K562 (cell line): Measurements from ENCODE around the gene CELF6. TPM values are rescaled to one million over a fixed set of nuclear protein-coding genes. Genes with fewer than 3 reads are reported as not detected.

Experiments
- ATAC-seq: fragments of 200-7000 bp; cut with Tn5 transposase; 3 replicates; pipeline ENCODE4 v1.9.1; 2020; ENCODE audit warnings: moderate library complexity
- BruUV-seq: library from RNA; stranded (reverse); fragments of 400-500 nt; replicated peaks from 2 replicates; lab custom pipeline; 2021; lab: Mats Ljungman, UMichigan
- CTCF ChIA-PET: fragments of 300-600 bp; formaldehyde crosslinking; extraction: SDS; loops from one replicate; lab custom pipeline; 2021; ENCODE audit warnings: low intra/inter-chr PET ratio; lab: Yijun Ruan, JAX
- POLR2A ChIA-PET: fragments of 300-600, 350-650 bp; sonication (Branson Sonifier 250); formaldehyde crosslinking; extraction: SDS; loops from one replicate; lab custom pipeline; 2021; ENCODE audit warnings: antibody characterized with exemption, inconsistent platforms; lab: Yijun Ruan, JAX
- DNase-seq, 4 experiments: peaks; one replicate each; pipeline versions ENCODE4 v3.0.0 to v3.0.0-alpha.2; 2011 to 2018; ENCODE audit warnings: low spot score in 3 of 4, mixed read lengths in 3 of 4; ENCODE audit errors: extremely low read depth in 1 of 4
- FAIRE-seq: peaks from 2 replicates; lab custom pipeline; 2011; peaks lifted over from hg19 to GRCh38; lab: Jason Lieb, UNC
- H2AFZ ChIP-seq: 2 replicates; pipeline ENCODE4 v1.6.0; 2011; ENCODE audit warnings: low read depth, low read length, control low read depth, inconsistent platforms
- H3K27ac ChIP-seq: fragments of 200-600 bp; 3 replicates; pipeline ENCODE4 v1.8.0; 2011; ENCODE audit warnings: low read depth, mild to moderate bottlenecking, control low read depth, inconsistent platforms, low read length, moderate library complexity, mixed read lengths; ENCODE audit errors: extremely low read depth
- H3K27me3 ChIP-seq, 2 experiments: fragments of 300-600 bp in 1 of 2; 2 replicates in 1 of 2; 3 replicates in 1 of 2; pipeline versions ENCODE4 v1.6.0 to v1.8.0; 2011; ENCODE audit warnings: inconsistent platforms in 2 of 2, low read length in 2 of 2, mild to moderate bottlenecking in 1 of 2, mixed read lengths in 1 of 2, moderate library complexity in 1 of 2; ENCODE audit not compliant: control insufficient read depth in 2 of 2, insufficient read depth in 2 of 2
- H3K36me3 ChIP-seq: fragments of 300-600 bp; 3 replicates; pipeline ENCODE4 v1.8.0; 2011; ENCODE audit warnings: mild to moderate bottlenecking, low read length, inconsistent platforms; ENCODE audit not compliant: control insufficient read depth, insufficient read depth
- H3K4me1 ChIP-seq, 2 experiments: fragments of 200-600 bp in 1 of 2; replicated peaks in 1 of 2; 2 replicates in 1 of 2; 3 replicates in 1 of 2; pipeline versions ENCODE4 v1.5.1 to v1.8.0; 2011; ENCODE audit warnings: inconsistent platforms in 2 of 2, low read length in 2 of 2, mild to moderate bottlenecking in 1 of 2, mixed read lengths in 1 of 2, moderate library complexity in 1 of 2; ENCODE audit not compliant: control insufficient read depth in 2 of 2, insufficient read depth in 2 of 2
- H3K4me2 ChIP-seq: 2 replicates; pipeline ENCODE4 v1.6.1; 2011; ENCODE audit warnings: low read length, control low read depth, inconsistent platforms, mixed read lengths; ENCODE audit not compliant: insufficient read depth
- H3K4me3 ChIP-seq: fragments of 200-600 bp; sonication (generic), shearing (Covaris generic); 2 replicates; pipeline ENCODE4 v1.5.1; 2016; ENCODE audit warnings: control low read depth, inconsistent platforms
- H3K79me2 ChIP-seq: fragments of 200-600 bp; 3 replicates; pipeline ENCODE4 v1.8.0; 2011; ENCODE audit warnings: low read length, inconsistent platforms; ENCODE audit not compliant: control insufficient read depth, insufficient read depth
- H3K9ac ChIP-seq, 2 experiments: 2 replicates each; pipeline versions ENCODE4 v1.6.0 to v1.6.1; 2011; ENCODE audit warnings: low read depth in 2 of 2, low read length in 2 of 2, control low read depth in 1 of 2, inconsistent platforms in 1 of 2, mild to moderate bottlenecking in 1 of 2, mixed read lengths in 1 of 2; ENCODE audit not compliant: insufficient read depth in 1 of 2
- H3K9me1 ChIP-seq: one replicate; pipeline ENCODE4 v1.6.0; 2011; ENCODE audit warnings: inconsistent platforms, mild to moderate bottlenecking, low read length, moderate library complexity; ENCODE audit not compliant: control insufficient read depth, insufficient read depth
- H3K9me3 ChIP-seq: replicated peaks from 2 replicates; pipeline ENCODE4 v1.5.1; 2011; ENCODE audit warnings: low read depth, low read length, inconsistent platforms; ENCODE audit not compliant: control insufficient read depth, insufficient read depth
- H4K20me1 ChIP-seq: replicated peaks from 2 replicates; pipeline ENCODE4 v1.6.1; 2011; ENCODE audit warnings: low read length, inconsistent platforms, mixed read lengths; ENCODE audit not compliant: control insufficient read depth, insufficient read depth
- MIER1 ChIP-seq: fragments of 450-650 bp; IDR thresholded peaks from 2 replicates; pipeline ENCODE4 v1.6.1; 2016; ENCODE audit warnings: antibody characterized with exemption, mild to moderate bottlenecking, low read depth
- NBN ChIP-seq: fragments of 450-650 bp; IDR thresholded peaks from 2 replicates; pipeline ENCODE4 v1.6.1; 2016; ENCODE audit warnings: low read depth, mild to moderate bottlenecking
- PCBP1 ChIP-seq: fragments of 200-400 bp; formaldehyde crosslinking; IDR thresholded peaks from 2 replicates; pipeline ENCODE4 v1.6.1; 2018; ENCODE audit warnings: mild to moderate bottlenecking, low read depth, low read length; ENCODE audit not compliant: poor library complexity, severe bottlenecking
- SIN3A ChIP-seq, 2 experiments: fragments of 150-350 bp in 1 of 2; IDR thresholded peaks; 2 replicates each; pipeline ENCODE4 v1.6.1; 2011 to 2016; ENCODE audit warnings: borderline replicate concordance in 2 of 2, low read depth in 2 of 2, low read length in 2 of 2, mild to moderate bottlenecking in 2 of 2, moderate library complexity in 2 of 2; ENCODE audit not compliant: control insufficient read depth in 1 of 2
- TFAM ChIP-seq: fragments of 250-450 bp; sonication (Bioruptor Pico); conservative IDR thresholded peaks from 2 replicates; pipeline ENCODE4 v1.5.0; 2021; ENCODE audit warnings: mild to moderate bottlenecking, moderate library complexity
- WHSC1 ChIP-seq: IDR thresholded peaks from one replicate; pipeline ENCODE4 v1.6.1; 2012; ENCODE audit warnings: low read length, control low read depth, inconsistent platforms
- ZC3H4 ChIP-seq: sonication (generic); formaldehyde crosslinking; IDR thresholded peaks from 2 replicates; pipeline ENCODE4 v1.9.0; 2021; ENCODE audit warnings: missing genetic modification reagents, borderline replicate concordance
- ZNF232 ChIP-seq: sonication (generic); formaldehyde crosslinking; IDR thresholded peaks from 2 replicates; pipeline ENCODE4 v1.8.0; 2022; ENCODE audit warnings: mild to moderate bottlenecking, missing genetic modification reagents
- ZZZ3 ChIP-seq: fragments of 450-650 bp; IDR thresholded peaks from 2 replicates; pipeline ENCODE4 v1.6.1; 2016; ENCODE audit warnings: antibody characterized with exemption, mild to moderate bottlenecking, moderate library complexity
- WGBS: fragments of 100-300 bp; shearing (Covaris generic); methylation state at CpG from one replicate; pipeline ENCODE4 v1.1.6; 2016; ENCODE audit warnings: low coverage, mixed read lengths; ENCODE audit not compliant: insufficient coverage; ENCODE audit errors: missing lambda C conversion rate; 5-methylcytosine and 5-hydroxymethylcytosine counted together
- in situ Hi-C: fragments of 300-500 bp; cut with MboI; formaldehyde crosslinking; loops from 4 replicates; pipeline ENCODE4 v1.15.0; 2018; ENCODE audit warnings: inconsistent platforms, mixed read lengths
- intact Hi-C: fragments of 100-400 bp; cut with micrococcal nuclease; formaldehyde crosslinking; loops from 2 replicates; pipeline ENCODE4 v1.14.2; 2022
- polyA plus RNA-seq, 8 experiments: library from polyadenylated mRNA; depleted of rRNA in 4 of 8; stranded (reverse) in 5 of 8; unstranded in 3 of 8; fragments of >200 nt; fragmentation: Nextera tagmentation in 2 of 8; fragmentation: Illumina TruSeq in 1 of 8; extraction: Ambion mirVana in 2 of 8; extraction: Trizol in 1 of 8; gene quantifications; 2 replicates each; pipeline versions ENCODE4 v1.2.1 to v1.2.3, GENCODE V29; 2011 to 2014; ENCODE audit warnings: inconsistent platforms in 1 of 8, missing spikeins in 1 of 8
- total RNA-seq, 7 experiments: library from RNA; depleted of rRNA in 6 of 7; stranded (reverse); fragments of >200 nt in 6 of 7; fragmentation: Illumina TruSeq in 2 of 7; extraction: Trizol in 2 of 7; gene quantifications; 2 replicates each; pipeline versions ENCODE4 v1.2.1 to v1.2.3, GENCODE V29; 2011 to 2021; ENCODE audit warnings: low replicate concordance in 1 of 7
- TF ChIP-seq, protein P1 (sequence below): fragments of 450-650 bp; formaldehyde crosslinking; conservative IDR thresholded peaks from 2 replicates; pipeline ENCODE4 v1.4.0; 2022; ENCODE audit warnings: mild to moderate bottlenecking, missing genetic modification characterization

The CELF6 gene
- total and polyA plus RNA-seq, 9 of the 15 experiments (the other 6 are each of a cell fraction or from before 2014, with no cell fraction given): 0.01 to 0.11 TPM; not detected in 7

DNA sequence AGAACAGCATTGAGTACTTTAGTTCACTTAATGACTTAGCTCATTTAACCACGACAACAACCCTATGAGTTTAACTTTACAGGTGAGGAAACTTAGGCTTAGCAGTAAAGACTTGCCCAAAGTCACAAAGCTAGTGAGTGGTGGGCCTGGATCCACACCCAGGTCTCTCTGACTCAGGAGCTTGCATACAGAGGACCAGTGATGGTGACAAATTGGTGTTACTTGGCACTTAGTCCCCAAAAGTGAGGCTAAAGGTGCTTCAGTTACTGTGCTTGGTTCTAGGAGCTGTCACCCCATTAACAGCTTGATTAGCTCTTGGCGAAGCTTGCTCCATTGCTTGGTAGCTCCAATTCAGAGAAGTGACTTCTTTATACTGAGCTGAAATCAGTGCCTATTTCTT, 6.1 kb downstream of the CELF6 start:
- ATAC-seq: no peak
- intact Hi-C loops: loop anchor here (2.0 to 10.0 kb wide), 2 partner anchors 159 to 271 kb away; no protein-coding TSS in a partner anchor
- H3K27ac ChIP-seq: no peak overlapping the region
- no TSS peak for BruUV-seq
- peaks cover 6% of the 10 kb centered on the region for H4K20me1 ChIP-seq
- H3K79me2 ChIP-seq: no peaks in the 10 kb centered on the region
- WGBS: 0% methylated on average over 2 of the region's 2 CpGs
- no peak overlapping the region for H3K4me3 ChIP-seq
- no peaks in the 10 kb centered on the region for H3K9me3 ChIP-seq
- in situ Hi-C loops: loop anchor here (25.0 kb wide), 3 partner anchors 773 to 1773 kb away; partner anchors contain the start of gene GOLGA6A
- no peaks in the 10 kb centered on the region for H3K36me3 ChIP-seq
- H3K9me1 ChIP-seq: no peaks in the 10 kb centered on the region
- no peak overlapping the region for H2AFZ ChIP-seq
- H3K27me3 ChIP-seq: peaks cover 3 to 11% of the 10 kb centered on the region in 2 experiments; a peak in 3 of 5 replicates
- DNase-seq: no peak
- ChIA-PET CTCF (no interaction called here), POLR2A (interaction anchor here (1.1 kb wide), 1 partner anchor 25 kb away, joined by 3 read pairs; no protein-coding TSS in a partner anchor)
- H3K4me2 ChIP-seq: no peak overlapping the region
- FAIRE-seq: no peak
- H3K9ac ChIP-seq: no peak overlapping the region
- H3K4me1 ChIP-seq: no peaks in the 10 kb centered on the region; a peak in 1 of 5 replicates
- TF ChIP-seq MIER1: no peak
- no peak for TF ChIP-seq PCBP1
- TF ChIP-seq TFAM (CRISPR knock-in tag): no peak
- TF ChIP-seq SIN3A (IDR thresholded peaks at IDR 0.05; ENCODE audit: borderline replicate concordance in 2 of 2, control insufficient read depth in 1 of 2, low read depth in 2 of 2, low read length in 2 of 2): no peak
- no peak for TF ChIP-seq ZC3H4
- TF ChIP-seq ZNF232 (CRISPR knock-in tag): no peak
- TF ChIP-seq WHSC1: no peak
- TF ChIP-seq, protein P1, sequence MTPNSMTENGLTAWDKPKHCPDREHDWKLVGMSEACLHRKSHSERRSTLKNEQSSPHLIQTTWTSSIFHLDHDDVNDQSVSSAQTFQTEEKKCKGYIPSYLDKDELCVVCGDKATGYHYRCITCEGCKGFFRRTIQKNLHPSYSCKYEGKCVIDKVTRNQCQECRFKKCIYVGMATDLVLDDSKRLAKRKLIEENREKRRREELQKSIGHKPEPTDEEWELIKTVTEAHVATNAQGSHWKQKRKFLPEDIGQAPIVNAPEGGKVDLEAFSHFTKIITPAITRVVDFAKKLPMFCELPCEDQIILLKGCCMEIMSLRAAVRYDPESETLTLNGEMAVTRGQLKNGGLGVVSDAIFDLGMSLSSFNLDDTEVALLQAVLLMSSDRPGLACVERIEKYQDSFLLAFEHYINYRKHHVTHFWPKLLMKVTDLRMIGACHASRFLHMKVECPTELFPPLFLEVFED (CRISPR knock-in tag): no peak
- TF ChIP-seq NBN: no peak
- TF ChIP-seq ZZZ3: no peak
